Panc1 (cell line): ENCODE data around the gene ANTXR1. TPM values are rescaled to one million over a fixed set of nuclear protein-coding genes. Genes with fewer than 3 reads are reported as not detected.

Source experiments
- ATAC-seq: fragments of 200-7000 bp; cut with Tn5 transposase; 2 replicates; pipeline ENCODE4 v1.9.1; 2020; ENCODE audit warnings: mild to moderate bottlenecking, moderate library complexity
- BruUV-seq: library from RNA; stranded (reverse); fragments of 400-500 nt; replicated peaks from 2 replicates; lab custom pipeline; 2021; lab: Mats Ljungman, UMichigan
- CTCF ChIA-PET: fragments of 300-600 bp; sonication (Branson Sonifier 250); formaldehyde crosslinking; loops from one replicate; lab custom pipeline; 2022; ENCODE audit warnings: antibody characterized with exemption; lab: Charles Lee
- POLR2A ChIA-PET: fragments of 300-600 bp; sonication (Branson Sonifier 250); formaldehyde crosslinking; loops from one replicate; lab custom pipeline; 2022; ENCODE audit warnings: antibody characterized with exemption; lab: Charles Lee
- DNase-seq: peaks from one replicate; pipeline ENCODE4 v3.0.0-alpha.2; 2010; ENCODE audit warnings: low read depth, low spot score
- H3K27ac ChIP-seq: 2 replicates; pipeline ENCODE4 v1.5.1; 2011; ENCODE audit warnings: mild to moderate bottlenecking, low read length, inconsistent platforms
- H3K27me3 ChIP-seq: fragments of 200-500 bp; sonication (Bioruptor generic); 2 replicates; pipeline ENCODE4 v1.6.0; 2014; ENCODE audit warnings: low read length, inconsistent platforms; ENCODE audit not compliant: control insufficient read depth, insufficient read depth
- H3K36me3 ChIP-seq: fragments of 200-500 bp; sonication (Bioruptor generic); 2 replicates; pipeline ENCODE4 v1.5.1; 2014; ENCODE audit warnings: inconsistent platforms, mild to moderate bottlenecking, low read length, moderate library complexity; ENCODE audit not compliant: control insufficient read depth, insufficient read depth
- H3K4me1 ChIP-seq: 2 replicates; pipeline ENCODE4 v1.5.1; 2011; ENCODE audit warnings: inconsistent platforms, mild to moderate bottlenecking, low read length, moderate library complexity; ENCODE audit not compliant: control insufficient read depth, insufficient read depth
- H3K4me3 ChIP-seq, 2 experiments: 2 replicates each; pipeline ENCODE4 v1.5.1; 2011 to 2012; ENCODE audit warnings: low read depth in 2 of 2, low read length in 2 of 2, mild to moderate bottlenecking in 2 of 2, inconsistent platforms in 1 of 2, moderate library complexity in 1 of 2
- H3K9me3 ChIP-seq: fragments of 200-500 bp; sonication (Bioruptor generic); 2 replicates; pipeline ENCODE4 v1.5.1; 2014; ENCODE audit warnings: low read depth, mild to moderate bottlenecking, inconsistent platforms, low read length, moderate library complexity; ENCODE audit not compliant: control insufficient read depth, insufficient read depth
- CTCF ChIP-seq: fragments of 450-650 bp; IDR thresholded peaks from 2 replicates; pipeline ENCODE4 v1.5.1; 2017; ENCODE audit warnings: mild to moderate bottlenecking
- POLR2AphosphoS5 ChIP-seq: IDR thresholded peaks from 2 replicates; pipeline ENCODE4 v1.6.1; 2012; ENCODE audit warnings: mild to moderate bottlenecking, low read depth, low read length, moderate library complexity
- SIN3A ChIP-seq: IDR thresholded peaks from 2 replicates; pipeline ENCODE4 v1.6.1; 2012; ENCODE audit warnings: low read depth, mild to moderate bottlenecking, low read length, moderate library complexity, borderline replicate concordance; ENCODE audit not compliant: insufficient read depth
- TCF7L2 ChIP-seq: IDR thresholded peaks from 2 replicates; pipeline ENCODE4 v1.6.1; 2011; ENCODE audit warnings: mild to moderate bottlenecking, low read depth, low read length, inconsistent platforms
- in situ Hi-C: cut with HindIII; loops from 2 replicates; pipeline ENCODE4 v1.10.0; 2016; ENCODE audit warnings: low sequenced_read_pairs, low pct_unique_long_range_greater_than_20kb
- intact Hi-C: fragments of 100-400 bp; cut with micrococcal nuclease; formaldehyde crosslinking; loops from one replicate; pipeline ENCODE4 v1.10.0; 2022; ENCODE audit not compliant: unreplicated experiment
- total RNA-seq: library from RNA; stranded (reverse); gene quantifications from one replicate; pipeline ENCODE4 v1.2.1, GENCODE V29; 2021; ENCODE audit not compliant: unreplicated experiment
- TF ChIP-seq, protein P1 (sequence below), 2 experiments: IDR thresholded peaks; 2 replicates each; pipeline ENCODE4 v1.6.1; 2011 to 2012; ENCODE audit warnings: low read depth in 2 of 2, control low read depth in 1 of 2, low read length in 1 of 2, mild to moderate bottlenecking in 1 of 2, moderate library complexity in 1 of 2; ENCODE audit not compliant: insufficient read depth in 1 of 2

ANTXR1 gene
- total RNA-seq, 1 experiment from 2014 or later = 132 TPM

DNA sequence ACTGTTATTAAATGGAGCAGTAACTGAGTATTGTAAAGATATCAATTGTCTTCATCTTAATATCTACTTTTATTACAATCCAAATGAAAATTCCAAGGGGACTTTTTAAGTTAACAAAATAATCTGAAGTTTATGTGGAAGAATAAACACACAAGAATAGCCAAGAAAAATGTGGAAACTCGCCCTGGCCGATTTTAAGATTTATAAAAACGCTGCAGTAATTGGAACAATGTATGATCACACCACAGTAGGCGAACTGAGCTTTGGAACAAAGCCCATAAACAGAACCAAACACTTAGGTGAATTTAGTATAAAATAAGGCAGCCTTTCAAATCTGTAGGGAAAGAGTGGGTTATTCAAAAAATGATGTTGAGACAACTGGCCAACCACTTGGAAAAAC is 96.3 kb downstream of the ANTXR1 start:
- CTCF ChIA-PET = no interaction called here
- H3K27me3 ChIP-seq = no peaks in the 10 kb centered on the region
- POLR2A ChIA-PET = no interaction called here
- in situ Hi-C loops = no loop called here
- H3K4me3 ChIP-seq = no peak overlapping the region
- TF ChIP-seq, protein P1, sequence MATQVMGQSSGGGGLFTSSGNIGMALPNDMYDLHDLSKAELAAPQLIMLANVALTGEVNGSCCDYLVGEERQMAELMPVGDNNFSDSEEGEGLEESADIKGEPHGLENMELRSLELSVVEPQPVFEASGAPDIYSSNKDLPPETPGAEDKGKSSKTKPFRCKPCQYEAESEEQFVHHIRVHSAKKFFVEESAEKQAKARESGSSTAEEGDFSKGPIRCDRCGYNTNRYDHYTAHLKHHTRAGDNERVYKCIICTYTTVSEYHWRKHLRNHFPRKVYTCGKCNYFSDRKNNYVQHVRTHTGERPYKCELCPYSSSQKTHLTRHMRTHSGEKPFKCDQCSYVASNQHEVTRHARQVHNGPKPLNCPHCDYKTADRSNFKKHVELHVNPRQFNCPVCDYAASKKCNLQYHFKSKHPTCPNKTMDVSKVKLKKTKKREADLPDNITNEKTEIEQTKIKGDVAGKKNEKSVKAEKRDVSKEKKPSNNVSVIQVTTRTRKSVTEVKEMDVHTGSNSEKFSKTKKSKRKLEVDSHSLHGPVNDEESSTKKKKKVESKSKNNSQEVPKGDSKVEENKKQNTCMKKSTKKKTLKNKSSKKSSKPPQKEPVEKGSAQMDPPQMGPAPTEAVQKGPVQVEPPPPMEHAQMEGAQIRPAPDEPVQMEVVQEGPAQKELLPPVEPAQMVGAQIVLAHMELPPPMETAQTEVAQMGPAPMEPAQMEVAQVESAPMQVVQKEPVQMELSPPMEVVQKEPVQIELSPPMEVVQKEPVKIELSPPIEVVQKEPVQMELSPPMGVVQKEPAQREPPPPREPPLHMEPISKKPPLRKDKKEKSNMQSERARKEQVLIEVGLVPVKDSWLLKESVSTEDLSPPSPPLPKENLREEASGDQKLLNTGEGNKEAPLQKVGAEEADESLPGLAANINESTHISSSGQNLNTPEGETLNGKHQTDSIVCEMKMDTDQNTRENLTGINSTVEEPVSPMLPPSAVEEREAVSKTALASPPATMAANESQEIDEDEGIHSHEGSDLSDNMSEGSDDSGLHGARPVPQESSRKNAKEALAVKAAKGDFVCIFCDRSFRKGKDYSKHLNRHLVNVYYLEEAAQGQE (IDR thresholded peaks at IDR 0.05; ENCODE audit: insufficient read depth in 1 of 2, low read depth in 2 of 2, low read length in 1 of 2) = no peak
- no peak for TF ChIP-seq SIN3A
- no peak for TF ChIP-seq POLR2AphosphoS5
- no peak for TF ChIP-seq CTCF
- no peak for TF ChIP-seq TCF7L2
- H3K27ac ChIP-seq = no peak overlapping the region; the same call in 1 of the 2 replicates
- H3K9me3 ChIP-seq = no peaks in the 10 kb centered on the region
- DNase-seq (no peak), ATAC-seq (no peak)
- H3K36me3 ChIP-seq = no peaks in the 10 kb centered on the region
- BruUV-seq = no TSS peak
- intact Hi-C loops = no loop called here
- 0 out of 2 replicates have a peak, but pooled peaks cover 2% of the 10 kb centered on the region for H3K4me1 ChIP-seq

GRCh38 chr2:69111076-69111475 is 98.1 kb downstream of the ANTXR1 start:
- ChIA-PET POLR2A (no interaction called here), CTCF (no interaction called here)
- DNase-seq = no peak
- H3K4me1 ChIP-seq = 0 out of 2 replicates have a peak, but pooled peaks cover 2% of the 10 kb centered on the region
- H3K9me3 ChIP-seq = no peaks in the 10 kb centered on the region
- no peaks in the 10 kb centered on the region for H3K36me3 ChIP-seq
- no peaks in the 10 kb centered on the region for H3K27me3 ChIP-seq
- ATAC-seq = no peak
- no peak overlapping the region for H3K4me3 ChIP-seq
- BruUV-seq = no TSS peak
- in situ Hi-C loops = no loop called here
- TF ChIP-seq SIN3A (no peak), TCF7L2 (no peak), CTCF (no peak)
- TF ChIP-seq, protein P1 (IDR thresholded peaks at IDR 0.05; ENCODE audit: insufficient read depth in 1 of 2, low read depth in 2 of 2, low read length in 1 of 2) = no peak
- intact Hi-C loops = no loop called here
- H3K27ac ChIP-seq = no peak overlapping the region
